Measurements from ENCODE around the gene VSX2. TPM values are rescaled to one million over a fixed set of nuclear protein-coding genes. Genes with fewer than 3 reads are reported as not detected.

The VSX2 gene
- total RNA-seq, 1 donor from 2014 or later: not detected

DNA sequence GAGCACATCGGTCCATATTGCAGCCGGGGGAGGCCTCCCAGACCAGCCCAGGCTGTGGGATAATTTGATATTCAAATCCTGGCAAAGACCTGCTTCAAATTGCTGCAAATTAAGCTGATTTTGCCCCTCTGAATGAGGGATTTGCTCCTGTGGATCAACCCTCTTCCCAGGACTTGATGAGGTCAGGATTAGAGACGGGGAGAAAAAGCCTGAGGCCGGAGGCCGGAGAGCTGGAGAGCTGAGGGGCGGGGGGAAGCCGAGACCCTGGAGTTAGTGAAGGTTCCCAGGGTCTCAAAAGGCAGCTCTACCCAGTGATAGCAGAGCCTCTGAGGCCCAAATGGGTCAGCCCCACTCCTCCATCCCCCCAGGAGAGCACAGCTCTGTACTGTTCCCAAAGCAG, 17.5 kb upstream of the VSX2 start:
- intact Hi-C loops (cut with micrococcal nuclease): no loop called here

DNA sequence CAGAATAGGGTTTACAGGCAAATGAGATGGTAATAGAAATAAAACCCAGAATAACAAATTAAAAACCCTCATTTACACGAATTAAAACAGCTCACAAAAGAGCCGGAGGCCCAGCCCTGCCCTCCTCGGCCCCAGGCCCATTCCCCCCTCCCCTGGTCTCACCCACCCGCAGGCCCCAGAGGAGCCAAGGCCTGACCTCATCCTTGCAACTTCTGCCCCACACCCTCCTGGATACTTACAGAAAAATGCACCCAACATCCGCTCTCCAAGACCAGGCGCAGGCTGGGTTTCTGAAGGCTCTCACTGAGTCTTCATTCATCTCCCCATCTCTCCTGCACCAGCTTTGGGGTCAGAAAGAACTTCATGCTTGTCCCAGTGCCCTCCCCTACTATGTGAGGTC, 16.2 kb upstream of the VSX2 start:
- intact Hi-C loops (cut with micrococcal nuclease): no loop called here

DNA sequence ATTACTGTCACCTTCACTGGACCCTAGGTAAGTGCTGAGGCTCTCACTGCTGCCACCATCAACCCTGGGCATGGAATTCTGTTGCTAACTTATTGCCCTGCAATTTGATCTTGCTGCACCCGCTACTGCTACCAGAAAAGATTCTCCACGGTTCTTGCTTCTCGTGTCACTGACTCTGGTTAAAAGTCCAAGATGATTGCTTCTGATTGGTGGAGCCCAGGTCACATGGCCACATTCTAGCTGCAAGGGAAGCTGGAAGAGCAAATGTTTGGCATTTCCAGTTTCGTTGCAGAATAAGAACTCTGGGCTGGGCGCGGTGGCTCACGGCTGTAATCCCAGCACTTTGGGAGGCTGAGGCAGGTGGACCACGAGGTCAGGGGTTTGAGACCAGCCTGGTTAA, 7.5 kb upstream of the VSX2 start:
- intact Hi-C loops (cut with micrococcal nuclease): no loop called here

DNA sequence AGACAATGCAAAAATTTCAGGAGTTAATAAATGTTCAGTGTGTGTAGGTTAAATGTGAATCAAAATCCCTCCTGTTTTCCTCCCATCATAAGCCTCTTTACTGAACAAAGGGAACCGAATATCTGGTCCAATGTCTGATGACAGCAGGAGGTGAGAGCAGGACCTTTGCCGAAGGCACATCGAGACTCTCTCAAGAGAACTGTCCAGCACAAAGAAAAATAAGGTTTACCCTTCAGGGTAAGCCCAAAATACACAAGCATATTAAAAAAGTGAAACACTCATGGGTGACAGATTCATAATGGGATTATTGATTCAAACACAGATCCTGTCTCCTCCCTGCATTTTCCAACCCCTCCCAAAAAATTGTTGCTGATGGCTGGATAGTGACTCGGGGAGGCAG, 4.2 kb upstream of the VSX2 start:
- intact Hi-C loops (cut with micrococcal nuclease): no loop called here

DNA sequence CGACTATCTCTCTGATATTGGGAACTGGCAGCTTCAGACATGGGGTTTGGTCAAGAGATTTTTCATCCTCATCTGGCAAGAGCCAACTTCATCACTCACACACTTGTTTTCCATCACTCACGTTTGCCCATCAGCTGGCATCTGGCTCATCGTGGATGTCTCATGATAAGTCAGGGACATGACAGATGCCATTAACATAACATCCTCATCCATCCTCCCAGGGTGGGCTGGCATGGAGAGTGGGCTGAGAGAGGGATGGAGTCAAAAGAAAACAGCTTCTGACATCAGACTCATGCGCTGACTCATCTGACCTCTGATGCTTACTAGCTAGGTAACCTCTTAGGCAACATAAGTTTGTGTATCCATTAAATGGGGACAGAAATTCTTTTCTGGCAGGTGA, 1.8 kb upstream of the VSX2 start:
- intact Hi-C loops (cut with micrococcal nuclease): no loop called here

DNA sequence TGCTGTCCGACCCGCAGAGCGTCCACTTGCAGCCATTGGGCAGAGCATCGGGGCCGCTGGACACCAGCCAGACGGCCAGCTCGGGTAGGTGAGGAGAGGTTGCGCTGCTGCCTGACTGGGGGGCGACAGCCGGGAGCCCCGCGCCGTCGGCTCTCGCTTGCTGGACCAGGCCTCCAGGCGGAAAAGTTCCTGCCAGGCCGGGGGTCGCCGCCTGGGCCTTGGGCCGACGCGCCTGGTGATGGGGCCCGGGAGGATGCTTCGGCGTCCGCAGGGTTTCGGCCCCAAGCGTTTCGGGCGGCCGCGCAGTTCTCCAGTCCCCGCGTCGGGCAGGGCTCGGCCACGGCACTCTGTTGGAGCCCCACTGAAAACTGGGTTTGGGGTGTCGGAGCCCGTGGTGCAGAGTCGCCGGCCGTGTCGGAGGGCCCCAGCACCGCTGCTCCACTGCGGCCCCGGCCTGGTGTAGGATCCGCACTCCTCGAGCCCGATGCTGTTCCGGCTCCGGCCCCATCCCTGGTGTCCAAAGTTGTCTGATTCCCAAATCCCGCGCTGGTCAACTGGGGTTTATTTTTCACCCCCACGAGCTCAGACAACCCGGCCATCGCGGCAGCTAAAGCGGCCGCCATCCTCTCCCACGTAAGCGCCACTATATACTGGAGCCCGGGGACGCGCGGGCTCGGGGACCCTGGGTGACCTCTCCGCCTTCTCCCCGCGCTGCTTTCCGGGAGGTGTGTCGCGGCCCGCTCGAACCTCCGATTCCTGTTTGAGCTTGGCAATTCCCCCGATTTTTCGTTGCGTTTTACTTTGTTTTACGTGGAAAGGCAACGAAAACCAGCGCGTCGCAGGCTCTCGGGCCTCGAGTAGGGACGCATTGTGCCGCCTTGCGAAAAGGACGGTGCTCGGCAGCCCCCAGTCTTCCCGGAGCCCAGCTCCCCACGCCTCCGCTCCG, 872 bp downstream of the VSX2 start:
- intact Hi-C loops (cut with micrococcal nuclease): no loop called here

DNA sequence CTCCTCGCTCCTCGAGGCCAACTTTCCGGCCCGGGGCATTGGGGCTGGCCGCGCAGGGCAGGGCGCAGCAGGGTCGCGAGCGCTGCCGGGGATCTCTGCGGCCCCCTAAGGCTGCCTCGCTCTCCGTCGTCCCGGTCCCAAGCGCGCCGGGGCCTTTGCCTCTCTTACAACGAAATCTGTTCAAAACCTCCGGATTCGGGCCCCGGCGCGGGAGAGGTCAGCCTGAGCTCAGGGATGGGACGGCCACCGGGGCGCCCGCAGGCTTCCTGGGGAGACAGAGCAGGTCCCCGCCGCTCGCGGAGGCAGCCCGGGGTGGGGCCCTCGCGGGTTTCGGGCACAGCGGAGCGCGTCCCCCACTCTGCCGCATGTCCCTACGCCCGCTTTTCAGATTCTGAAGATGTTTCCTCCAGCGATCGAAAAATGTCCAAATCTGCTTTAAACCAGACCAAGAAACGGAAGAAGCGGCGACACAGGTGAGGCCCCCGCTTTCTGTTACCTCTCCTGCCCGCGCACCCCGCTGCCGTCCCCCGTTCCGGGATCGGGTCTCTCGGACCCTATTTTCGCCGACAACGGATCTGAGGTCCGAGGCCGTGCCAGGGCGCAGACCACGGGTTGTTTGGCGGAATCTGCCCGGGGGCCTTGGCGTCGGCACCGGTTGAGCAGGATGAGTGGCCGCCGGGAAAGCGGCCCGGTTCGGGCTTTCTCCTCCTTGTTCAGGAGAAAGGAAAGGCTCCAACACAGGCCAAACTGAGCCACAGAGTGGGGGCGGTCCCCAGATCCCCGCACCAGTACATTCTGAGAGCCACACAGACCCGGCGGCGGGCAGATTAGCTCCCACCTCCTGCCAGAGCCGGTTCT, 1.8 kb downstream of the VSX2 start:
- intact Hi-C loops (cut with micrococcal nuclease): no loop called here

DNA sequence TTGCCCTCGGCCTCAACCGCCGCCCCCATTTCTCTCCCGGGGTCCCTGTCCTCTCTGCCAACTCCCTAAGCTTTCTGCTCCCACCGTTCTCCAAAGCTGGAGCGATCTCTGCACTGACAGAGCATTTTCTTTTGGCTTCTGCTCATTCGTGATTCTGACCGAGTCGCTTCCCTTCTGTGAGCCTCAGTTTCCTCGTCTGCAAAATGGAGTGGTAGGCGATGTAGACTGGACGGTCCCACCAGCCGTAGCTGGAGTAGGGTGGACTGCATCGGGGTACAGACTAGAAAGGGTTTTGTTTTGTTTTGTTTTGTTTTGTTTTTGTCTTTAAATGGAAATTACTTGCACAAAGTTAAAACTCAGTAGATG, 2.4 kb downstream of the VSX2 start:
- intact Hi-C loops (cut with micrococcal nuclease): no loop called here

DNA sequence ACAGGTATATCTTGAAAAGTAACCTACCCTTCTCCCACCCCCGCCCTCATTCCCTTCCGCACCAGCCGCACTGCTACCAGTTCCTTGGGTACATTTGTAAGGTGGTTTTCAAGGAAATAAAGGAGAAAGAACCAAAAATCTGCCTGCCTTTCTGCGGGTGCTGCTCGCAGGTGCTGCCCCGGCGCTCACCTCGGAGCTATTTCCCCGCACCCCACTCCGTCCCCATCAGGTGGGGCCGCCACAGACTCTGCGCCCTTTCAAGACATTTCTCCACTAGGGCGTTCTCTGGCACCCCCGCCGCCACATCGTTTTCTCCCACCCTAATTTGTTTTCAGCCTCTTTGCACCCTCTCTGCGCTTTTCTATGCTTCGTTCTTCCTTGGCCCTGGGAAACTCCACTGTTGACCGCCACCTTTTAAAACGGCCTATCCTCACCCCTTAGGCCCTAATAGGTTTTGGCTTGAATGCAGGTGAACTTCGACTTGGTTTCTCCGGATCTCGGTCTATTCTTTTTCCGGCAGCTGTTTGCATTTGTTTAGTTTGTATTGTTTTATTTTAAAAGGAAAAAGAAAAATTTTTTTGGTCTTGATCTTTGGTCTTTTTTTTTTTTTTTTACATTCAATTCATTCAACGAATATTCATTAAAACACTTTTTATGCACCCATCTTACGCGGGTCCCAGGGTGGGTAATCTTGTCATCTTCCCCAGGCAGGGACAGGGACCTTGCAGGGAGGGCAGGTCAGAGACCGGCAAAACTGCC, 3.0 kb downstream of the VSX2 start:
- intact Hi-C loops (cut with micrococcal nuclease): no loop called here

DNA sequence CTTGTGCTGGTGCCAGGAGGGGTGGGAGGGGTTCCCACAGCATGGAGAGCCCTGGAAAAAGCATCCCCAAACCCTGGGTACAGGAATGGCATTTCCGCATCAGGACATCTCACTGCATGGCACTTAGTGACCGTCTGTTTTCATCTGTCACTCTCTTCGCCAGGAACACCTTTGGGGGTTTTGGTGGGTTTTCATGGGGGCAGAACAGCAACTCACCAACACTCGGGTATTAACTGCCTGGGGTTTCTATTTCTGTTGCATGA, 3.5 kb downstream of the VSX2 start:
- intact Hi-C loops (cut with micrococcal nuclease): no loop called here

DNA sequence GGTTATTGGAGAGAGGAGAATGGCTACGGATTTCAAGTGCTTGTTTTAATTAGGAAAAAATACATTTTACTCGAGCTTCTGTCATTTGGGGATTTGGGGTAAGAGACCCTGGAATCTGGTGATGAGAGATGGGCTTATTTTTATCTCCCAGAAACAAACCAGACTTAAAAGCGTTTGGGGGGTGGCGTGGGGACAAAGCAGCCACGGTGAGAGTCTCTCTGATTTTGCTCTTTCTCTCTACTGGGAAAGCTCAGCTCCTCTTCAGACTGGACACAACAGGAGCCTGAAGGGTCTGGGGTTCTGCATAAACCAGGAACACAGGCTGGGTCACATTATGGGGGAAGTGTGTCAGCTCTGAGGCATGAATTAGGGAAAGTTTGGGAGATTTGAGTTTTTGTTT, 3.8 kb downstream of the VSX2 start:
- intact Hi-C loops (cut with micrococcal nuclease): no loop called here

DNA sequence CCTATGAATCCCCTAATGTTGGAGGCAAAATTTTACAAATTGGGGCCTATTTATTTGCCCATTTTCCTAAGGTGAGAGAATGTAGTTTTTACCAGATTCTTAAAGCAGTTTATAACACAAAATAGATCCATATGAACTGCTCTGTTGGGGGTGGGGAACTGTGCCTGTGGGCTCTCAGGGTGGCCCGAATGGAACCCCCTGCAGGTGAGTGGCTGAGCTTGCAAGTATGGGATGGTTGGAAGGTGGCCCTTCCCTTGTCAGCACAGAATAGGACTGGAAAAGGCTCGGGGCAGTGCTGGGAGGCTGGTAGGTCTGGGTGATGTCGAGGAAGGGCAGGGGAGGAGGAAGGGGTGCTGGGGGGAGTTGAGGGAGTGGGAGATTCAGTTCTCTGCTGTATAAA, 4.9 kb downstream of the VSX2 start:
- intact Hi-C loops (cut with micrococcal nuclease): no loop called here

DNA sequence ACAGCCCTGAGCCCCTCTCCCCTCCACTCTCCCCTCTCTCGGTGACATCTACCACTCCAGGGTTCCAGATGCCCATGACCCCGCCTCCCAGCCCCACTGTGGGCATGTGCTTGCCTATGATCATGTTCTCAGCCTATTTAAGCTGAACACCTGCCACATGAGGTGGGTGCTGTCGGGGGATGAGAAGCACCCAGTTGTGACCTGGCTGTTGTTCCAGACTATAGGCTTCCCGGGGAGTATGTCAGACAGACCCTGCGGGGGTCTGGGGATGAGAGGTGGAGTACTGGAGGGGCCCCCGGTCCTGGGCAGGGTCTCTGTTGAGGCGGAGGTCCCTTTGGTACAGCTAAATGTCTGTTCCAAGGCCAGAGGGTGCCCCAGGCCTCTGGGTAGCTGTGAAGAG, 6.0 kb downstream of the VSX2 start:
- intact Hi-C loops (cut with micrococcal nuclease): no loop called here

DNA sequence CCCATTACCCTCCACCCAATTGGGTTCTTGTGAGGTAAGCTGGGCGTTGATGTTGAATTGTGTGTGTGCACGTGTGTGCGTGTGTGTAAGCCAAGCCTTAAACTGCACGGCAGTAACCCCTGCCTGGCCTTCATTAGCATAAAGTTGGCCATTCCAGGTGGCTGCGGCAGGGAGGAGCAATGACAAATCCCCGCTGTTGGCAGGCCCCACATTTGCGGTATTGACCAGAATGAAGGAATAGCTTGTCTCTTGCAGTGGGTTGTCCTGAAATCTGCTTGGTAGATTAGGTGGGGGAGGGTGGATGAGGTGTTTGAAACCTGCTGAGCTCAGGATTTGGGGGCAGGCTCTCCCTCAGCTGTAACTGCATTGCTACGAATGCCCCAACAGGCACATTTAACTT, 7.3 kb downstream of the VSX2 start:
- intact Hi-C loops (cut with micrococcal nuclease): no loop called here

DNA sequence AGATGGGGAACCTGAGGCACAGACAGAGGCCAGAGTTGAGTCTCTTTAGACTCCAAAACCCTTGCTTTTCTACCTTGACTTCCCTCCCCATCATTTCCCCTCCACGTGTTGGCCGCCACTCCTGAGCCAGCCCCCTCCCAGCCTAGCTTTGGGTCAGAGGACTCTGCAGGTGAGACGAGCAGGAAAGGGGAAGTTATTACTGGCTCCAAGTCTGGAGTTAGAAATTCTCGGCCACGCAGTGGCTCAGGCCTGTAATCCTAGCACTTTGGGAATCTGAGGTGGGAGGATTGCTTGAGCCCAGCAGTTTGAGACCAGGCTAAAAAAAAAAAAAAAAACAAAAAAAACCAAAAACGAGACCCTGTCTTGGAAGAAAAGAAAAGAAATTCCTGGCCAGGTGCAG, 8.8 kb downstream of the VSX2 start:
- intact Hi-C loops (cut with micrococcal nuclease): no loop called here

DNA sequence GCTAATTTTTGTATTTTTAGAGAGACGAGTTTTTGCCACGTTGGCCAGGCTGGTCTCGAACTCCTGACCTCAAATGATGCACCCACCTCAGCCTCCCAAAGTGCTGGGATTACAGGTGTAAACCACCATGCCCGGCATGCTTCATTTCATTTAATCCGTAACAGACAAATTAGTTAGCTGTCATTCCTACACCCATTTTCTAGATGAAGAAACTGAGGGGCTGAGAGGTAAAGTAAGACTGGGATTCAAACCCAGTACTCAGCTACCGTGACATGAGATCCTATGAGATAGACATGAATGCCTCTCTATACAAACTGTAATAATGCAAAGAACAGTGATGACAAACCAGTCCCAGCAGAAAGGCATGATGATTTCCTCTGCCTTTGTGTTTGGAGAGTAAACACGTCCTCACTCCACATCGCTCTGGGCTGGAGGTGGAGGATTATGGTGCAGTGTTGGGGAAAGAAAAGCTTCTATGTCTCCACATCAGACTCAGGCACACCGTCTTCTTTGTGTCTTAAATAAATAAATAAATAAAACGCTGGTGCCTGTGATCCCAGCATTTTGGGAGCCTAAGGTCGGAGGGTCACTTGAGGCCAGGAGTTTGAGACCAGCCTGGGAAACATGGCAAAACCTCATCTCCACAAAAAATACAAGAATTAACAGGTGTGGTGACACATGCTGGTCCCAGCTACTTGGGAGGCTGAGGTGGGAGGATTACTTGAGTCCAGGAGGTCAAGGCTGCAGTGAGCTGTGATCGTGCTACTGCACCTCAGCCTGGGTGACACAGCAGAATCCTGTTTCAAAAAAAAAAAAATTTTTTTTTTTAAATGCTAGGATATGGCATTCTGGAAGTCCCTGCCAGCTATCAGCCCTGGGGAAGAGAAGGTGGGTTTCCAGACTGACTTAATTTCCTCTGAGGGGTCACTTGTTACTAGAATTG, 10.5 kb downstream of the VSX2 start:
- intact Hi-C loops (cut with micrococcal nuclease): no loop called here

DNA sequence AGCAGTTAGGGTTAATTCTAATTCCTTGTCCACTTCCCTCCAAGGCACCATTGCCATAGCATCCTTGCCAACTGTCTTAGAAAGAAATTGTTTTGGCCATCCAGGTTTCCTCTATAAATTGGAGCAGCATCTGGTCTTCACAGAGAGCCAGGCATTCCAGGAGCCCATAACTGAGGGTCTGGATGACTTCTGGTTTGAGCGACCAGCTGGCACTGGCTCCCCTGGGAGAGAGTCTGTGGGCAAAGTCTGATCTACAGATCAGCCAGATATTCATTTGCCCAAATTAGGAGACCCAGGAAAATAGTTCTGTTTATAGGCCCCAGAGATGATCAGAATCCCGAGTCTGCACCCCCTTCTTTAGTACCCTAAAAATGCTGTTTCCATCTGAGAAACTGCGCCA, 16.0 kb downstream of the VSX2 start:
- intact Hi-C loops (cut with micrococcal nuclease): loop anchor here (5.0 kb wide), 1 partner anchor 368 kb away; the partner anchor contains the start of gene ZNF410

DNA sequence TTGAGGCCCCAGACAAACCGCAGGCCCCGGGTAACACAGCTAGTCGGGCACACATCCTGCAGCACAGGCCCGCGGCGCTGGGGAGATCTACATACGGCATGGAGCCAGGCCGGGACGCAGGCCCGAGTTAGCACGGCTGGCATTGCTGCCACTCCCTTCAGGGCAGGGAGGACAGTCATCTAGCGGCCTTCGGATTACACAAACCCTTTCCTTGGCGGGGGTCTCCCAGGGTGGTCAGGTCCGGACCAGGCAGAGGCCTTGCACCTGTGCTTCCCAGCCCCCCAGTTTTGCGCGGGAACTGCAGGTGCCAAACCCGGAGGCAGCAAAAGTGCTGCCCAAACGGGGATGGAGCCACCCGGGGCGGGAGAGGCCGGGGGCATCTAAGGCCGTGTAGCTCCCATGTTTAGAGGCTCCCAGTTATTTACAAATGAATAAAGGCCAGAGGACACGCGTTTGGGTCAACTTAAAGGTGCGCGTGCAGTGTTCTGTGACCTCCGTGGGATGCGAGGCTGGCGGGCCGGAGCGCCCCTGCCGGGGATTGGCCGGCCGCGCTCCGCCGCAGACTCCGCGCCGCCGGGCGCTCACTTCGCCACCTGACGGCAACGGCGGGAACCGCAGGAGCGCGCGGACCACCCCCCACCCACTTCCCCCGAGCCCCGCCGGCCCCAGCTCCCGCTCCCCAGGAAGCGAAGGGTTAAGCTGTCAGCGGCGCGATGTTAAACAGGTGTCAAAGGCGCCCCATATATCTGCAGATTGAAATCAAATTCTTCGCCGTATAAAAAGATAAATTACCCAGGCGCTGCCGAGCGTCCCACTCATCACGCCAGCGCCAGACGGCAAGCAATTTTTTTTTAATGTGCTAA, 18.1 kb downstream of the VSX2 start:
- intact Hi-C loops (cut with micrococcal nuclease): loop anchor here (1.0 to 5.0 kb wide), 4 partner anchors 45 to 370 kb away; partner anchors contain the start of genes ABCD4, COQ6, FAM161B and ZNF410

DNA sequence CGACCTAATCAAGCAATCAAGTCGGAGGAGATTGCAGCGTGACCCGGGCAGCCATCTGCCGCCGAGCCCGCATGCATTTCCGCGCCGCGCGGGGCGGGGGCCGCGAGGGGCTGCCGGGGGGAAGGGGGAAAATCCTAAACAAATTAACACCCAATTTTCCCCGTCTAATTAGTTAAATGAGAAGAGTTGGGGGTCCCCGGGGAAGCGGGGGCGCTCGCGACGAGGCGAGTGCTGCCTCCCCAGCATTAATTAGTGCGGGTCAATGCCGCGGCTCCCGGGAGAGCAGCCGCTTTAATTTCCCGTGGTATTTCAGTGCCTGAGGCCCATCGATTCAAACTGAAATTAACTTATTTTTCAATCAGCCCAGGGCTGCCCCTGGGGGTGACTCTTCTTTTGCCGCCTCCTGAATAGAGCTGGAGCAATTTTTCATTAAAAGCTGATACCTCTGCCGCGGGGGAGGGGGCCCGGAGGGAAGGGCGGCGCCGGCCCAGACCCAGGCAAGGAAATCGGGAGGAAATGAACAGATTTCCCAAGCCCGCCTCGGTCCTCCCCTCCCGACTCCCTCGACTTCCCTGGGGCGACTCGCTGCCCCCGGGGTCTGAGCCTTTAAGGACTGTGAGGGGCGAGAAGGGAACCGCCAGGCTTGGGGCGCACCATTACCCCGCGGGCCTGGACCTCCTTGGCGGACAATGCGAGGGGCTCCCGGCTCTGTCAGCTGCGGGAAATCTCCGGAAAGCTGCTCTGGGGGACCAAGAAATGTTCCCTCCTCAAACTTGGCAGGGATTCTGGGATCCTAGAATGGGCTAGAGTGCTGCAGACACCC, 18.9 kb downstream of the VSX2 start:
- intact Hi-C loops (cut with micrococcal nuclease): loop anchor here (1.0 to 5.0 kb wide), 4 partner anchors 45 to 371 kb away; partner anchors contain the start of genes ABCD4, COQ6, FAM161B and ZNF410
